HCT116 (cell line): ENCODE results near the gene ZNF76. TPM values are rescaled to one million over a fixed set of nuclear protein-coding genes. Genes with fewer than 3 reads are reported as not detected.
"Not testable (repeated sequence)": the region's sequence is repeated elsewhere in the genome, so short reads cannot be mapped to it uniquely, and the experiment has no call there.

Experiments
- ATAC-seq: fragments of 200-7000 bp; cut with Tn5 transposase; 2 replicates; pipeline ENCODE4 v1.9.1; 2020; ENCODE audit warnings: mild to moderate bottlenecking, moderate library complexity
- BruUV-seq: library from RNA; stranded (reverse); fragments of 400-500 nt; replicated peaks from 2 replicates; lab custom pipeline; 2021; lab: Mats Ljungman, UMichigan
- CTCF ChIA-PET: fragments of 300-600 bp; sonication (Branson Sonifier 250); formaldehyde crosslinking; loops from one replicate; lab custom pipeline; 2021; ENCODE audit warnings: antibody characterized with exemption; lab: Charles Lee
- POLR2A ChIA-PET: fragments of 300-600, 350-600 bp; sonication (Branson Sonifier 250); formaldehyde crosslinking; loops from one replicate; lab custom pipeline; 2021; ENCODE audit warnings: antibody characterized with exemption; lab: Charles Lee
- RAD21 ChIA-PET, 2 experiments: fragments of 300-600 bp; sonication (Branson Sonifier 250); formaldehyde crosslinking; loops; one replicate each; lab custom pipeline; 2023; ENCODE audit warnings: low total read pairs in 2 of 2; ENCODE audit not compliant: uncharacterized antibody in 2 of 2, unreplicated experiment in 2 of 2, low non-redundant PET in 1 of 2; lab: Charles Lee
- DNase-seq: peaks from one replicate; pipeline ENCODE4 v3.0.0-alpha.2; 2010; ENCODE audit warnings: low read depth, low spot score
- H2AFZ ChIP-seq: fragments of 200-600 bp; shearing (Covaris generic), sonication (generic); 2 replicates; pipeline ENCODE4 v1.6.1; 2017; ENCODE audit warnings: low read depth, mixed run types, mixed read lengths, antibody characterized with exemption, low read length; ENCODE audit not compliant: poor library complexity, severe bottlenecking
- H3K27ac ChIP-seq: 2 replicates; pipeline ENCODE4 v1.5.1; 2012; ENCODE audit warnings: low read depth, low read length
- H3K27me3 ChIP-seq: fragments of 200-600 bp; sonication (generic); 2 replicates; pipeline ENCODE4 v1.6.1; 2016; ENCODE audit warnings: mixed run types, low read length, mixed read lengths; ENCODE audit not compliant: insufficient read depth
- H3K36me3 ChIP-seq, 2 experiments: fragments of 200-500 bp in 1 of 2; fragments of 200-600 bp in 1 of 2; sonication (Bioruptor generic) in 1 of 2; sonication (generic) in 1 of 2; 2 replicates each; pipeline versions ENCODE4 v1.5.1 to v1.6.1; 2014 to 2016; ENCODE audit warnings: low read length in 2 of 2, inconsistent platforms in 1 of 2, mixed read lengths in 1 of 2, mixed run types in 1 of 2; ENCODE audit not compliant: insufficient read depth in 2 of 2, control insufficient read depth in 1 of 2
- H3K4me1 ChIP-seq, 2 experiments: fragments of 200-600 bp in 1 of 2; sonication (generic) in 1 of 2; 2 replicates each; pipeline versions ENCODE4 v1.5.1 to v1.6.1; 2012 to 2017; ENCODE audit warnings: low read length in 2 of 2, inconsistent platforms in 1 of 2, mild to moderate bottlenecking in 1 of 2, mixed read lengths in 1 of 2, mixed run types in 1 of 2, moderate library complexity in 1 of 2; ENCODE audit not compliant: insufficient read depth in 2 of 2, control insufficient read depth in 1 of 2
- H3K4me2 ChIP-seq: fragments of 200-600 bp; sonication (generic); 2 replicates; pipeline ENCODE4 v1.6.1; 2017; ENCODE audit warnings: mixed run types, low read length, mixed read lengths
- H3K4me3 ChIP-seq, 2 experiments: fragments of 200-600 bp in 1 of 2; sonication (generic) in 1 of 2; replicated peaks in 1 of 2; 2 replicates each; pipeline ENCODE4 v1.5.1; 2011 to 2016; ENCODE audit warnings: low read length in 2 of 2, control low read depth in 1 of 2, low read depth in 1 of 2, mild to moderate bottlenecking in 1 of 2, mixed read lengths in 1 of 2, mixed run types in 1 of 2
- H3K79me2 ChIP-seq: fragments of 200-600 bp; sonication (generic); 2 replicates; pipeline ENCODE4 v1.6.1; 2017; ENCODE audit warnings: mild to moderate bottlenecking, mixed run types, low read length, moderate library complexity, mixed read lengths; ENCODE audit not compliant: insufficient read depth
- H3K9ac ChIP-seq: fragments of 200-600 bp; sonication (generic); 2 replicates; pipeline ENCODE4 v1.6.1; 2016; ENCODE audit warnings: low read length, mixed read lengths
- H3K9me2 ChIP-seq: fragments of 200-600 bp; sonication (generic), shearing (Covaris generic); 2 replicates; pipeline ENCODE4 v1.6.1; 2017; ENCODE audit warnings: mixed run types, mild to moderate bottlenecking, moderate library complexity; ENCODE audit not compliant: insufficient read depth
- H3K9me3 ChIP-seq, 2 experiments: fragments of 200-500 bp in 1 of 2; fragments of 200-600 bp in 1 of 2; sonication (Bioruptor generic) in 1 of 2; sonication (generic) in 1 of 2; 2 replicates each; pipeline ENCODE4 v1.6.1; 2014 to 2017; ENCODE audit warnings: low read length in 2 of 2, mixed read lengths in 2 of 2, inconsistent platforms in 1 of 2, low read depth in 1 of 2, mild to moderate bottlenecking in 1 of 2, mixed run types in 1 of 2, moderate library complexity in 1 of 2; ENCODE audit not compliant: control insufficient read depth in 1 of 2, insufficient read depth in 1 of 2
- H4K20me1 ChIP-seq: fragments of 200-600 bp; sonication (generic), shearing (Covaris generic); 2 replicates; pipeline ENCODE4 v1.6.1; 2017; ENCODE audit warnings: mixed run types, mild to moderate bottlenecking, moderate library complexity; ENCODE audit not compliant: insufficient read depth
- CBX3 ChIP-seq: IDR thresholded peaks from 2 replicates; pipeline ENCODE4 v1.6.1; 2012; ENCODE audit warnings: low read depth
- CEBPB ChIP-seq: IDR thresholded peaks from 2 replicates; pipeline ENCODE4 v1.6.1; 2012; ENCODE audit warnings: low read depth
- EZH2 ChIP-seq: fragments of 200-600 bp; sonication (generic); IDR thresholded peaks from 2 replicates; pipeline ENCODE4 v1.6.1; 2017; ENCODE audit warnings: antibody characterized with exemption, mixed run types
- JUND ChIP-seq: IDR thresholded peaks from 2 replicates; pipeline ENCODE4 v1.6.1; 2012
- RAD21 ChIP-seq: IDR thresholded peaks from 2 replicates; pipeline ENCODE4 v1.6.1; 2012; ENCODE audit warnings: low read depth, mild to moderate bottlenecking
- ZNF274 ChIP-seq: fragments of 200-500 bp; sonication (Bioruptor generic); IDR thresholded peaks from 2 replicates; pipeline ENCODE4 v1.6.1; 2014; ENCODE audit warnings: mild to moderate bottlenecking, low read depth, low read length, inconsistent platforms
- intact Hi-C: fragments of 100-400 bp; cut with micrococcal nuclease; formaldehyde crosslinking; loops from 2 replicates; pipeline ENCODE4 v1.10.0; 2022
- total RNA-seq: library from RNA; stranded (reverse); gene quantifications from one replicate; pipeline ENCODE4 v1.2.1, GENCODE V29; 2021; ENCODE audit not compliant: unreplicated experiment

ZNF76 gene
- total RNA-seq, 1 experiment from 2014 or later, result 47.5 TPM

DNA sequence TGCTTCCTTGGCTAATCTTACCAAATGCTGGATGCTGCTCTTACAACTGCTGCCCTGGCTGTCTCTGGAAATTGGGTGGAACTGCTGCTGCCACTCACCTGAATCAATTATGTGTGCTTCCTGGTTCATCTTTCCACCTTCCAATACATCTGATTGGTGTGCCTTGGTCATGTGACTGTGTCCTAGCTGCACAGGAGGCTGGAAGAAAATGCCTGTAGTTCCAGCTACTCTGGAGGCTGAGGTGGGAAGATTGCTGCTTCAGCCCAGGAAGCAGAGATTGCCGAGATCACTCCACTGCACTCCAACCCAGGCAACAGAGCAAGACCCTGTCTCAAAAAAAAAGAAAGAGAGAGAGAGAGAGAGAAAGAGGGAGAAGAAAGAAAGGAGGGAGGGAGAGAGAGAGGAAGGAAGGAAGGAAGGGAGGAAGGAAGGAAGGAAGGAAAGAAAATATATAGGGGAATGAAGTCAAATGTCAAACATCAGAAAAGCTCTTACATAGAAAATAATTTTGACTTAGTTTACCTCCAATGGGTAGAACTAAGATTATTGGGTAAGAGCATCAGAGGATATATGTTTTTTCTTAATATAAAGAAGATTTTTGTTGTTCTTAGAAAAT is 68.7 kb downstream of the ZNF76 start:
- Histone ChIP-seq H3K36me3 (no peaks in the 10 kb centered on the region), H3K9me2 (no peaks in the 10 kb centered on the region), H3K79me2 (no peaks in the 10 kb centered on the region), H2AFZ (no peak overlapping the region), H3K9me3 (no peaks in the 10 kb centered on the region), H3K27ac (no peak overlapping the region), H3K9ac (no peak overlapping the region), H3K4me2 (no peak overlapping the region), H3K4me1 (peaks cover 4 to 22% of the 10 kb centered on the region in 2 experiments; a peak in 3 of 4 replicates), H3K4me3 (no peak overlapping the region), H3K27me3 (no peaks in the 10 kb centered on the region), H4K20me1 (no peaks in the 10 kb centered on the region)
- ATAC-seq (no peak), DNase-seq (no peak)
- ChIA-PET POLR2A (interaction anchor here (0.7 kb wide), 1 partner anchor 962 kb away, joined by 3 read pairs; no protein-coding TSS in a partner anchor), RAD21 (interaction anchor here in 1 of 2 experiments (1.3 kb wide), 1 partner anchor 121 kb away, joined by 4 read pairs; no protein-coding TSS in a partner anchor), CTCF (interaction anchor here (0.8 to 1.7 kb wide), 4 partner anchors 13 to 121 kb away, joined by 3 to 7 read pairs (median 4); partner anchors contain the start of gene DEF6)
- BruUV-seq, result no TSS peak
- intact Hi-C loops, result no loop called here
- TF ChIP-seq RAD21, result no peak
- peak; percentile 52; the same call in 1 of the 2 replicates for TF ChIP-seq CBX3
- no peak for TF ChIP-seq JUND
- TF ChIP-seq ZNF274, result no peak
- TF ChIP-seq EZH2, result no peak
- no peak for TF ChIP-seq CEBPB

DNA sequence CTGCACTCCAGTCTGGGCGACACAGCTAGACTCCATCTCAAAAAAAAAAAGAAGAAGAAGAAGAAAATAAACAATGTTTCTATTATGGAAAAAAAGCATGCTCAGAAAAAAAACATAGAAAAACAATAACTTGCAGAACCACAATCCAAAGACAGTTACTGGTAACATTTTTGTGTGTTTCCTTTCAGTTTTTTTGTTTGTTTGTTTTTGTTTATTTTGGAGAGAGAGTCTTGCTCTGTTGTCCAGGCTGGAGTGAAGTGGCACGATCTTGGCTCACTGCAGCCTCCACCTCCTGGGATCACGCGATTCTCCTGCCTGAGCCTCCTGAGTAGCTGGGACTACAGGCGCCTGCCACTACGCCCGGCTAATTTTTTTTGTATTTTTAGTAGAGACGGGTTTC is 69.4 kb downstream of the ZNF76 start:
- H3K27me3 ChIP-seq, H3K79me2 ChIP-seq, intact Hi-C loops, DNase-seq, H3K36me3 ChIP-seq, H3K4me2 ChIP-seq, BruUV-seq, H3K27ac ChIP-seq, POLR2A ChIA-PET, H3K4me3 ChIP-seq, H4K20me1 ChIP-seq, ATAC-seq, RAD21 ChIA-PET, H3K9me2 ChIP-seq, H2AFZ ChIP-seq, H3K9ac ChIP-seq, H3K9me3 ChIP-seq: not testable (repeated sequence)
- CTCF ChIA-PET, result interaction anchor here (1.6 to 1.7 kb wide), 2 partner anchors 13 to 32 kb away, joined by 4 to 7 read pairs; partner anchors contain the start of gene DEF6
- peaks cover 4 to 22% of the 10 kb centered on the region in 2 experiments; a peak in 3 of 4 replicates for H3K4me1 ChIP-seq
